HepG2 (cell line): ENCODE data around the gene FAM24B. TPM values are rescaled to one million over a fixed set of nuclear protein-coding genes. Genes with fewer than 3 reads are reported as not detected.

Source experiments
- ARNTL ChIP-seq: sonication (generic); formaldehyde crosslinking; IDR thresholded peaks from 2 replicates; pipeline ENCODE4 v1.4.0; 2020; ENCODE audit warnings: mild to moderate bottlenecking, missing genetic modification reagents
- FOXM1 ChIP-seq: sonication (generic); formaldehyde crosslinking; IDR thresholded peaks from 2 replicates; pipeline ENCODE4 v1.5.0; 2020; ENCODE audit warnings: missing genetic modification reagents
- MED8 ChIP-seq: sonication (generic); formaldehyde crosslinking; IDR thresholded peaks from 2 replicates; pipeline ENCODE4 v1.8.1; 2023; ENCODE audit warnings: mild to moderate bottlenecking, missing genetic modification reagents; ENCODE audit not compliant: insufficient replicate concordance
- ZFYVE20 ChIP-seq: sonication (generic); formaldehyde crosslinking; IDR thresholded peaks from 2 replicates; pipeline ENCODE4 v1.8.0; 2023; ENCODE audit warnings: low read depth, mild to moderate bottlenecking, moderate library complexity, missing genetic modification reagents, borderline replicate concordance
- ZNF30 ChIP-seq: sonication (generic); formaldehyde crosslinking; IDR thresholded peaks from 2 replicates; pipeline ENCODE4 v1.5.0; 2020; ENCODE audit warnings: mild to moderate bottlenecking, missing genetic modification reagents
- ZNF333 ChIP-seq: sonication (generic); formaldehyde crosslinking; IDR thresholded peaks from 2 replicates; pipeline ENCODE4 v1.4.0; 2020; ENCODE audit warnings: mild to moderate bottlenecking, missing genetic modification reagents, borderline replicate concordance
- polyA plus RNA-seq, 8 experiments: library from polyadenylated mRNA; depleted of rRNA in 3 of 8; stranded (reverse) in 7 of 8; unstranded in 1 of 8; fragments of >200 nt; fragmentation: Illumina TruSeq in 4 of 8; extraction: Trizol in 4 of 8; gene quantifications; 2 replicates each; pipeline versions ENCODE4 v1.2.1 to v1.2.3, GENCODE V29; 2011 to 2016; ENCODE audit warnings: low read depth in 4 of 8, missing spikeins in 1 of 8, mixed read lengths in 1 of 8; ENCODE audit not compliant: insufficient read depth in 1 of 8
- total RNA-seq, 5 experiments: library from RNA; depleted of rRNA; stranded (reverse); fragments of >200 nt; fragmentation: Illumina TruSeq; extraction: Trizol; gene quantifications; 2 replicates each; pipeline ENCODE4 v1.2.3, GENCODE V29; 2016; ENCODE audit warnings: low read depth in 1 of 5
- TF ChIP-seq, protein P1 (sequence below): sonication (generic); formaldehyde crosslinking; IDR thresholded peaks from 2 replicates; pipeline ENCODE4 v1.9.0; 2021; ENCODE audit warnings: missing genetic modification reagents, borderline replicate concordance
- TF ChIP-seq, protein P2 (sequence below): sonication (generic); formaldehyde crosslinking; IDR thresholded peaks from 2 replicates; pipeline ENCODE4 v1.5.0; 2020; ENCODE audit warnings: mild to moderate bottlenecking, missing genetic modification reagents, moderate library complexity
- TF ChIP-seq, protein P3 (sequence below): IDR thresholded peaks from 2 replicates; pipeline ENCODE4 v1.6.1; 2016; ENCODE audit warnings: control low read depth
- TF ChIP-seq, protein P4 (sequence below): sonication (generic); formaldehyde crosslinking; IDR thresholded peaks from 2 replicates; pipeline ENCODE4 v1.9.0; 2021; ENCODE audit warnings: mild to moderate bottlenecking, missing genetic modification reagents
- TF ChIP-seq, protein P5 (sequence below): sonication (generic); formaldehyde crosslinking; IDR thresholded peaks from 2 replicates; pipeline ENCODE4 v1.4.0; 2020; ENCODE audit warnings: missing genetic modification reagents

Gene FAM24B
- total and polyA plus RNA-seq, 2 of the 13 experiments (the other 11 are each of a cell fraction or from before 2014, with no cell fraction given), result 1.9 to 3.0 TPM

DNA sequence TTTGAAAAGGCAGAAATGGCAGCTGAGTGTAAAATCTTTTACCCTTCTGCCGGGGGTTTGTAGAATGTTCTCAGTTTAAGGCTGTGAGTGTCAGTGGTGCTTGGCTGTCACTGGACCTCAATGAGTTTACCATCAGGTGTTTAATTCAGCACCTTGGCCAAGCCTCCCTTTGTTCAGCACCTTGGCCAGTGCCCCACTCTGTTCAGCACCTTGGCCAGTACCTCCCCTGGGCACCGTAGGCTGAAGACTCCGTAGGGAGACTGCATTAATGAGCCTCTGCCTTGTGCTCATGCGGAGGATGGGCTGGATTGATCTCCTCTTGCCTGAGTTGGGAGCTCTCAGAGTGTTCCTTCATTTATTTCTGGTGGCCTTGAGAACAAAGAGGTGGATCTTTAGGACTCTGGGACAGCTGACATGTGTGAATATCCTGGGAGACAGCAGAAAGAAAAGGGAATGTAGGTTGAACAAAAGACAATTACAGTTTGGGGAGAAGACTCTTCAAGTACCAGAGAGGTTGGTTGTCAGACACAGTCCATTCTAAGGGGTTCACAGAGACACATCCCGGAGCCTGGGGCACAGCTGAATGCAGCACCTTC, 32.6 kb upstream of the FAM24B start (continued):
- TF ChIP-seq, protein P1, sequence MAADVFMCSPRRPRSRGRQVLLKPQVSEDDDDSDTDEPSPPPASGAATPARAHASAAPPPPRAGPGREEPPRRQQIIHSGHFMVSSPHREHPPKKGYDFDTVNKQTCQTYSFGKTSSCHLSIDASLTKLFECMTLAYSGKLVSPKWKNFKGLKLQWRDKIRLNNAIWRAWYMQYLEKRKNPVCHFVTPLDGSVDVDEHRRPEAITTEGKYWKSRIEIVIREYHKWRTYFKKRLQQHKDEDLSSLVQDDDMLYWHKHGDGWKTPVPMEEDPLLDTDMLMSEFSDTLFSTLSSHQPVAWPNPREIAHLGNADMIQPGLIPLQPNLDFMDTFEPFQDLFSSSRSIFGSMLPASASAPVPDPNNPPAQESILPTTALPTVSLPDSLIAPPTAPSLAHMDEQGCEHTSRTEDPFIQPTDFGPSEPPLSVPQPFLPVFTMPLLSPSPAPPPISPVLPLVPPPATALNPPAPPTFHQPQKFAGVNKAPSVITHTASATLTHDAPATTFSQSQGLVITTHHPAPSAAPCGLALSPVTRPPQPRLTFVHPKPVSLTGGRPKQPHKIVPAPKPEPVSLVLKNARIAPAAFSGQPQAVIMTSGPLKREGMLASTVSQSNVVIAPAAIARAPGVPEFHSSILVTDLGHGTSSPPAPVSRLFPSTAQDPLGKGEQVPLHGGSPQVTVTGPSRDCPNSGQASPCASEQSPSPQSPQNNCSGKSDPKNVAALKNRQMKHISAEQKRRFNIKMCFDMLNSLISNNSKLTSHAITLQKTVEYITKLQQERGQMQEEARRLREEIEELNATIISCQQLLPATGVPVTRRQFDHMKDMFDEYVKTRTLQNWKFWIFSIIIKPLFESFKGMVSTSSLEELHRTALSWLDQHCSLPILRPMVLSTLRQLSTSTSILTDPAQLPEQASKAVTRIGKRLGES (CRISPR knock-in tag), result peak; percentile 99
- TF ChIP-seq FOXM1 (CRISPR knock-in tag), result peak; percentile 99
- TF ChIP-seq, protein P2, sequence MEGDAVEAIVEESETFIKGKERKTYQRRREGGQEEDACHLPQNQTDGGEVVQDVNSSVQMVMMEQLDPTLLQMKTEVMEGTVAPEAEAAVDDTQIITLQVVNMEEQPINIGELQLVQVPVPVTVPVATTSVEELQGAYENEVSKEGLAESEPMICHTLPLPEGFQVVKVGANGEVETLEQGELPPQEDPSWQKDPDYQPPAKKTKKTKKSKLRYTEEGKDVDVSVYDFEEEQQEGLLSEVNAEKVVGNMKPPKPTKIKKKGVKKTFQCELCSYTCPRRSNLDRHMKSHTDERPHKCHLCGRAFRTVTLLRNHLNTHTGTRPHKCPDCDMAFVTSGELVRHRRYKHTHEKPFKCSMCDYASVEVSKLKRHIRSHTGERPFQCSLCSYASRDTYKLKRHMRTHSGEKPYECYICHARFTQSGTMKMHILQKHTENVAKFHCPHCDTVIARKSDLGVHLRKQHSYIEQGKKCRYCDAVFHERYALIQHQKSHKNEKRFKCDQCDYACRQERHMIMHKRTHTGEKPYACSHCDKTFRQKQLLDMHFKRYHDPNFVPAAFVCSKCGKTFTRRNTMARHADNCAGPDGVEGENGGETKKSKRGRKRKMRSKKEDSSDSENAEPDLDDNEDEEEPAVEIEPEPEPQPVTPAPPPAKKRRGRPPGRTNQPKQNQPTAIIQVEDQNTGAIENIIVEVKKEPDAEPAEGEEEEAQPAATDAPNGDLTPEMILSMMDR (CRISPR knock-in tag), result no peak
- TF ChIP-seq ZFYVE20, result peak; percentile 100
- TF ChIP-seq, protein P3, sequence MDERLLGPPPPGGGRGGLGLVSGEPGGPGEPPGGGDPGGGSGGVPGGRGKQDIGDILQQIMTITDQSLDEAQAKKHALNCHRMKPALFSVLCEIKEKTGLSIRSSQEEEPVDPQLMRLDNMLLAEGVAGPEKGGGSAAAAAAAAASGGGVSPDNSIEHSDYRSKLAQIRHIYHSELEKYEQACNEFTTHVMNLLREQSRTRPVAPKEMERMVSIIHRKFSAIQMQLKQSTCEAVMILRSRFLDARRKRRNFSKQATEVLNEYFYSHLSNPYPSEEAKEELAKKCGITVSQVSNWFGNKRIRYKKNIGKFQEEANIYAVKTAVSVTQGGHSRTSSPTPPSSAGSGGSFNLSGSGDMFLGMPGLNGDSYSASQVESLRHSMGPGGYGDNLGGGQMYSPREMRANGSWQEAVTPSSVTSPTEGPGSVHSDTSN, result peak; percentile 70
- peak; percentile 94 for TF ChIP-seq MED8
- TF ChIP-seq, protein P4, sequence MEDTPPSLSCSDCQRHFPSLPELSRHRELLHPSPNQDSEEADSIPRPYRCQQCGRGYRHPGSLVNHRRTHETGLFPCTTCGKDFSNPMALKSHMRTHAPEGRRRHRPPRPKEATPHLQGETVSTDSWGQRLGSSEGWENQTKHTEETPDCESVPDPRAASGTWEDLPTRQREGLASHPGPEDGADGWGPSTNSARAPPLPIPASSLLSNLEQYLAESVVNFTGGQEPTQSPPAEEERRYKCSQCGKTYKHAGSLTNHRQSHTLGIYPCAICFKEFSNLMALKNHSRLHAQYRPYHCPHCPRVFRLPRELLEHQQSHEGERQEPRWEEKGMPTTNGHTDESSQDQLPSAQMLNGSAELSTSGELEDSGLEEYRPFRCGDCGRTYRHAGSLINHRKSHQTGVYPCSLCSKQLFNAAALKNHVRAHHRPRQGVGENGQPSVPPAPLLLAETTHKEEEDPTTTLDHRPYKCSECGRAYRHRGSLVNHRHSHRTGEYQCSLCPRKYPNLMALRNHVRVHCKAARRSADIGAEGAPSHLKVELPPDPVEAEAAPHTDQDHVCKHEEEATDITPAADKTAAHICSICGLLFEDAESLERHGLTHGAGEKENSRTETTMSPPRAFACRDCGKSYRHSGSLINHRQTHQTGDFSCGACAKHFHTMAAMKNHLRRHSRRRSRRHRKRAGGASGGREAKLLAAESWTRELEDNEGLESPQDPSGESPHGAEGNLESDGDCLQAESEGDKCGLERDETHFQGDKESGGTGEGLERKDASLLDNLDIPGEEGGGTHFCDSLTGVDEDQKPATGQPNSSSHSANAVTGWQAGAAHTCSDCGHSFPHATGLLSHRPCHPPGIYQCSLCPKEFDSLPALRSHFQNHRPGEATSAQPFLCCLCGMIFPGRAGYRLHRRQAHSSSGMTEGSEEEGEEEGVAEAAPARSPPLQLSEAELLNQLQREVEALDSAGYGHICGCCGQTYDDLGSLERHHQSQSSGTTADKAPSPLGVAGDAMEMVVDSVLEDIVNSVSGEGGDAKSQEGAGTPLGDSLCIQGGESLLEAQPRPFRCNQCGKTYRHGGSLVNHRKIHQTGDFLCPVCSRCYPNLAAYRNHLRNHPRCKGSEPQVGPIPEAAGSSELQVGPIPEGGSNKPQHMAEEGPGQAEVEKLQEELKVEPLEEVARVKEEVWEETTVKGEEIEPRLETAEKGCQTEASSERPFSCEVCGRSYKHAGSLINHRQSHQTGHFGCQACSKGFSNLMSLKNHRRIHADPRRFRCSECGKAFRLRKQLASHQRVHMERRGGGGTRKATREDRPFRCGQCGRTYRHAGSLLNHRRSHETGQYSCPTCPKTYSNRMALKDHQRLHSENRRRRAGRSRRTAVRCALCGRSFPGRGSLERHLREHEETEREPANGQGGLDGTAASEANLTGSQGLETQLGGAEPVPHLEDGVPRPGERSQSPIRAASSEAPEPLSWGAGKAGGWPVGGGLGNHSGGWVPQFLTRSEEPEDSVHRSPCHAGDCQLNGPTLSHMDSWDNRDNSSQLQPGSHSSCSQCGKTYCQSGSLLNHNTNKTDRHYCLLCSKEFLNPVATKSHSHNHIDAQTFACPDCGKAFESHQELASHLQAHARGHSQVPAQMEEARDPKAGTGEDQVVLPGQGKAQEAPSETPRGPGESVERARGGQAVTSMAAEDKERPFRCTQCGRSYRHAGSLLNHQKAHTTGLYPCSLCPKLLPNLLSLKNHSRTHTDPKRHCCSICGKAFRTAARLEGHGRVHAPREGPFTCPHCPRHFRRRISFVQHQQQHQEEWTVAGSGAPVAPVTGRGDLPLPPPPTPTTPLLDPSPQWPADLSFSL (CRISPR knock-in tag), result peak; percentile 90
- TF ChIP-seq, protein P5, sequence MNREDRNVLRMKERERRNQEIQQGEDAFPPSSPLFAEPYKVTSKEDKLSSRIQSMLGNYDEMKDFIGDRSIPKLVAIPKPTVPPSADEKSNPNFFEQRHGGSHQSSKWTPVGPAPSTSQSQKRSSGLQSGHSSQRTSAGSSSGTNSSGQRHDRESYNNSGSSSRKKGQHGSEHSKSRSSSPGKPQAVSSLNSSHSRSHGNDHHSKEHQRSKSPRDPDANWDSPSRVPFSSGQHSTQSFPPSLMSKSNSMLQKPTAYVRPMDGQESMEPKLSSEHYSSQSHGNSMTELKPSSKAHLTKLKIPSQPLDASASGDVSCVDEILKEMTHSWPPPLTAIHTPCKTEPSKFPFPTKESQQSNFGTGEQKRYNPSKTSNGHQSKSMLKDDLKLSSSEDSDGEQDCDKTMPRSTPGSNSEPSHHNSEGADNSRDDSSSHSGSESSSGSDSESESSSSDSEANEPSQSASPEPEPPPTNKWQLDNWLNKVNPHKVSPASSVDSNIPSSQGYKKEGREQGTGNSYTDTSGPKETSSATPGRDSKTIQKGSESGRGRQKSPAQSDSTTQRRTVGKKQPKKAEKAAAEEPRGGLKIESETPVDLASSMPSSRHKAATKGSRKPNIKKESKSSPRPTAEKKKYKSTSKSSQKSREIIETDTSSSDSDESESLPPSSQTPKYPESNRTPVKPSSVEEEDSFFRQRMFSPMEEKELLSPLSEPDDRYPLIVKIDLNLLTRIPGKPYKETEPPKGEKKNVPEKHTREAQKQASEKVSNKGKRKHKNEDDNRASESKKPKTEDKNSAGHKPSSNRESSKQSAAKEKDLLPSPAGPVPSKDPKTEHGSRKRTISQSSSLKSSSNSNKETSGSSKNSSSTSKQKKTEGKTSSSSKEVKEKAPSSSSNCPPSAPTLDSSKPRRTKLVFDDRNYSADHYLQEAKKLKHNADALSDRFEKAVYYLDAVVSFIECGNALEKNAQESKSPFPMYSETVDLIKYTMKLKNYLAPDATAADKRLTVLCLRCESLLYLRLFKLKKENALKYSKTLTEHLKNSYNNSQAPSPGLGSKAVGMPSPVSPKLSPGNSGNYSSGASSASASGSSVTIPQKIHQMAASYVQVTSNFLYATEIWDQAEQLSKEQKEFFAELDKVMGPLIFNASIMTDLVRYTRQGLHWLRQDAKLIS, result peak; percentile 99
- peak; percentile 100 for TF ChIP-seq ZNF333 (CRISPR knock-in tag)
- peak; percentile 98 for TF ChIP-seq ARNTL (CRISPR knock-in tag)
- peak; percentile 100 for TF ChIP-seq ZNF30 (CRISPR knock-in tag)
